GM12874 (cell line): ENCODE measurements around the gene COL9A3.

Experiments
- CTCF ChIP-seq: IDR thresholded peaks from 2 replicates; pipeline ENCODE4 v1.5.1; 2011; ENCODE audit warnings: low read depth, mild to moderate bottlenecking, control low read depth, low read length, moderate library complexity; ENCODE audit not compliant: insufficient read depth

COL9A3 gene

GRCh38 chr20:62872184-62872847 is 55.5 kb downstream of the COL9A3 start:
- no peak for TF ChIP-seq CTCF

GRCh38 chr20:62872862-62873261 is 56.0 kb downstream of the COL9A3 start:
- no peak for TF ChIP-seq CTCF

- TF ChIP-seq CTCF, result no peak
These were observed 56.4 kb downstream of the COL9A3 start for GRCh38 chr20:62873280-62873679.

- peak; percentile 42; the same call in 1 of the 2 replicates for TF ChIP-seq CTCF
These were observed 56.8 kb downstream of the COL9A3 start for GRCh38 chr20:62873681-62874031.

- TF ChIP-seq CTCF, result no peak
These were observed 58.1 kb downstream of the COL9A3 start for GRCh38 chr20:62874964-62875344.

GRCh38 chr20:62875419-62876361 is 58.8 kb downstream of the COL9A3 start:
- TF ChIP-seq CTCF, result no peak

- TF ChIP-seq CTCF, result no peak
These were observed 59.7 kb downstream of the COL9A3 start for GRCh38 chr20:62876501-62876901.
